Cardiac fibroblast (primary cell): ENCODE results near the gene IL17REL.

ENCODE experiments used
- DNase-seq, 2 donors: peaks; one replicate each; pipeline versions ENCODE4 v3.0.0 to v3.0.0-alpha.2; 2010; ENCODE audit warnings: low read depth in 2 of 2
- H3K4me3 ChIP-seq, 2 donors: replicated peaks in 1 of 2; 1 replicate in 1 of 2; 2 replicates in 1 of 2; pipeline ENCODE4 v1.5.1; 2011; ENCODE audit warnings: low read depth in 2 of 2, low read length in 2 of 2, mild to moderate bottlenecking in 2 of 2, moderate library complexity in 1 of 2
- CTCF ChIP-seq: IDR thresholded peaks from one replicate; pipeline ENCODE4 v1.5.1; 2011; ENCODE audit warnings: low read depth, mild to moderate bottlenecking, low read length, inconsistent platforms

IL17REL gene

GRCh38 chr22:49968831-49969661, 43.5 kb downstream of the IL17REL start:
- no peak for DNase-seq
- TF ChIP-seq CTCF, result no peak
- no peak overlapping the region for H3K4me3 ChIP-seq

GRCh38 chr22:49968313-49968830, 44.2 kb downstream of the IL17REL start:
- no peak for DNase-seq
- no peak for TF ChIP-seq CTCF
- no peak overlapping the region for H3K4me3 ChIP-seq

- H3K4me3 ChIP-seq, result no peak overlapping the region
- DNase-seq, result peak in 1 of 2 donors; percentile 64
- no peak for TF ChIP-seq CTCF
Measured at GRCh38 chr22:49967706-49968208, 44.8 kb downstream of the IL17REL start.

- DNase-seq, result peak in 1 of 2 donors; percentile 78
- TF ChIP-seq CTCF, result no peak
- no peak overlapping the region for H3K4me3 ChIP-seq
Measured at GRCh38 chr22:49966774-49967705, 45.5 kb downstream of the IL17REL start.

GRCh38 chr22:49966041-49966773, 46.4 kb downstream of the IL17REL start:
- no peak for TF ChIP-seq CTCF
- no peak overlapping the region for H3K4me3 ChIP-seq
- no peak for DNase-seq
